Measurements from ENCODE around the gene CDK2. TPM values are rescaled to one million over a fixed set of nuclear protein-coding genes. Genes with fewer than 3 reads are reported as not detected.
A peak's percentile ranks its signal among the peaks of the same experiment; 100 is the strongest.
"Not testable (repeated sequence)": the region's sequence is repeated elsewhere in the genome, so short reads cannot be mapped to it uniquely, and the experiment has no call there.

Gene CDK2
- polyA plus RNA-seq: 10 to 100 TPM in 2 of 4 donors, 1 to 10 TPM in 2; 7.6 to 69.3 (median 15.3) TPM
- long read RNA-seq, donor 1, transcript CDK2-201 (7 exons, 2,296 nt): major isoform, 12 of 23 reads
- long read RNA-seq, donor 1, partial matches to known transcripts: 5 of 23 reads
- long read RNA-seq, donor 1, other reads (novel, unspliced or antisense): 0 of 23 reads
- long read RNA-seq, donor 2, partial matches to known transcripts: 0 of 3 reads
- long read RNA-seq, donor 2, other reads (novel, unspliced or antisense): 0 of 3 reads
- long read RNA-seq, donor 3, transcript CDK2-201 (7 exons, 2,296 nt): major isoform, 7 of 11 reads
- long read RNA-seq, donor 3, partial matches to known transcripts: 0 of 11 reads
- long read RNA-seq, donor 3, other reads (novel, unspliced or antisense): 0 of 11 reads
- long read RNA-seq, donor 4, partial matches to known transcripts: 0 of 1 reads
- long read RNA-seq, donor 4, other reads (novel, unspliced or antisense): 0 of 1 reads
- long read RNA-seq, donor 5, partial matches to known transcripts: 0 of 1 reads
- long read RNA-seq, donor 5, other reads (novel, unspliced or antisense): 0 of 1 reads
- long read RNA-seq, donor 6, partial matches to known transcripts: 5 of 9 reads
- long read RNA-seq, donor 6, other reads (novel, unspliced or antisense): 0 of 9 reads
- long read RNA-seq, donor 7: 0 reads
- long read RNA-seq, donor 8, partial matches to known transcripts: 0 of 1 reads
- long read RNA-seq, donor 8, other reads (novel, unspliced or antisense): 0 of 1 reads
- long read RNA-seq, donor 9, partial matches to known transcripts: 0 of 2 reads
- long read RNA-seq, donor 9, other reads (novel, unspliced or antisense): 0 of 2 reads
- long read RNA-seq, donor 10, transcript CDK2-201 (7 exons, 2,296 nt): major isoform, 10 of 15 reads
- long read RNA-seq, donor 10, partial matches to known transcripts: 0 of 15 reads
- long read RNA-seq, donor 10, other reads (novel, unspliced or antisense): 0 of 15 reads

DNA sequence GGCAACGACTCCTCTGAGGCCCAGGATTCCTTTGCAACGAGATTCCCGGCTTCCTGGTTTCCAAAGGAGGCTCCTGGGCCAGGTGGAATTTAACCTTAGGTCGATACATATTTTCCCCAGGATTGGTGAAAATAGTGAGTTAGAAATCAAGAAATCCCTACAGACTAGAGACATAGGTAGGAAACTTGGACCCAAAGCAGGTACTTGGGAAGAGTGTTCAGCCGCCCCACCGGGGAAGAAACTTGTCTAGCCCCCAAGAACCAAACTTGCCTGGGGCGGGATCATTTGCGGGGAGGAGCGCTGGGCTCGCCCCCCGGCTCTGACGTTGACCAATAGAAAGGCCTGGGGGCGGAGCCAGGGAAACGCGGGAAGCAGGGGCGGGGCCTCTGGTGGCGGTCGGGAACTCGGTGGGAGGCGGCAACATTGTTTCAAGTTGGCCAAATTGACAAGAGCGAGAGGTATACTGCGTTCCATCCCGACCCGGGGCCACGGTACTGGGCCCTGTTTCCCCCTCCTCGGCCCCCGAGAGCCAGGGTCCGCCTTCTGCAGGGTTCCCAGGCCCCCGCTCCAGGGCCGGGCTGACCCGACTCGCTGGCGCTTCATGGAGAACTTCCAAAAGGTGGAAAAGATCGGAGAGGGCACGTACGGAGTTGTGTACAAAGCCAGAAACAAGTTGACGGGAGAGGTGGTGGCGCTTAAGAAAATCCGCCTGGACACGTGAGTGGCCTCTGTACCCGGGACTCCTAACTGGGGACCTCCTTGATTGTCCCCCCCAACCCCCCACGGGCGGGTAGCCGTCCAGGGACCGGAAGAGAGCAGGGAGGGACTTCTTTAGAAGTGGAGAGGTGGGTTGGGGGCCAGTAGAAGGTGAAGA lies at the start of gene CDK2:
TSS of gene CDK2 (plus strand) at position 423 of the 874 bp plus-strand sequence. CDS start at position 602, 179 bp downstream.
- H3K27ac ChIP-seq (ENCODE audit: low read depth in 1 of 3, low read length in 2 of 3): peak within 1 kb of the TSS; percentile 58 to 83 (median 76)
- FAIRE-seq: no peak

DNA sequence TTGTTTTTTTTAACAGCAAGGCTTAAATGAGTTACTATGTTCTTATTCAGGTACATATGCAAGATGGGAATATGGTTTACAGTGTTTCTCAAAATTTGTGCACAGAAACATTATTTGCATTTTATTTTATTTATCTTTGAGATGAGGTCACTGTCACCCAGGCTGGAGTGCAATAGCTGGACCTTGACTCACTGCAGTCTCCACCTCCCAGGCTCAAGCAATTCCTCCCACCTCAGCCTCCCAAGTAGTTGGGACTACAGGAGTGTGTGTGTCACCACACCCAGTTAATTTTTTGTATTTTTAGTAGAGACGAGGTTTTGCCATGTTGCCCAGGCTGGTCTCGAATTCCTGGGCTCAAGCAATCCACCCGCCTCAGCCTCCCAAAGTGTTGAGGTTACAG lies 47.6 kb upstream of the CDK2 start:
- not testable (repeated sequence) for H3K4me3 ChIP-seq (ENCODE audit: low read depth in 1 of 3, low read length in 3 of 3); H3K4me1 ChIP-seq (ENCODE audit: control insufficient read depth in 3 of 3, insufficient read depth in 2 of 3, low read depth in 1 of 3, low read length in 2 of 3); H3K27me3 ChIP-seq (ENCODE audit: control insufficient read depth in 3 of 3, insufficient read depth in 3 of 3, low read length in 3 of 3); H3K27ac ChIP-seq (ENCODE audit: low read depth in 1 of 3, low read length in 2 of 3); H3K9me3 ChIP-seq (ENCODE audit: control insufficient read depth in 2 of 2, insufficient read depth in 1 of 2, low read depth in 1 of 2, low read length in 1 of 2); FAIRE-seq
- WGBS, 3 donors: 82 to 86% (median 84%) methylated on average over 3 of the region's 3 CpGs
- DNase-seq: peak in 1 of 2 donors; percentile 46
- peaks cover 0 to 26% (median 4%) of the 10 kb centered on the region in 3 donors for H3K36me3 ChIP-seq (ENCODE audit: control insufficient read depth in 3 of 3, insufficient read depth in 2 of 3, low read depth in 1 of 3, low read length in 3 of 3)

More for the DNA sequence above, at the start of gene CDK2:
- 1% methylated on average over 44 to 45 of the region's 45 CpGs for WGBS, 3 donors
- Histone ChIP-seq H3K4me1 (ENCODE audit: control insufficient read depth in 3 of 3, insufficient read depth in 2 of 3, low read depth in 1 of 3, low read length in 2 of 3) (peaks cover 0 to 23% (median 8%) of the 10 kb centered on the region in 3 donors), H3K36me3 (ENCODE audit: control insufficient read depth in 3 of 3, insufficient read depth in 2 of 3, low read depth in 1 of 3, low read length in 3 of 3) (peaks cover 0 to 16% (median 0%) of the 10 kb centered on the region in 3 donors), H3K4me3 (ENCODE audit: low read depth in 1 of 3, low read length in 3 of 3) (peak within 1 kb of the TSS; percentile 75 to 91 (median 78)), H3K9me3 (ENCODE audit: control insufficient read depth in 2 of 2, insufficient read depth in 1 of 2, low read depth in 1 of 2, low read length in 1 of 2) (no peaks in the 10 kb centered on the region), H3K27me3 (ENCODE audit: control insufficient read depth in 3 of 3, insufficient read depth in 3 of 3, low read length in 3 of 3) (no peaks in the 10 kb centered on the region)
- peak; percentile 92 to 96 for DNase-seq

DNA sequence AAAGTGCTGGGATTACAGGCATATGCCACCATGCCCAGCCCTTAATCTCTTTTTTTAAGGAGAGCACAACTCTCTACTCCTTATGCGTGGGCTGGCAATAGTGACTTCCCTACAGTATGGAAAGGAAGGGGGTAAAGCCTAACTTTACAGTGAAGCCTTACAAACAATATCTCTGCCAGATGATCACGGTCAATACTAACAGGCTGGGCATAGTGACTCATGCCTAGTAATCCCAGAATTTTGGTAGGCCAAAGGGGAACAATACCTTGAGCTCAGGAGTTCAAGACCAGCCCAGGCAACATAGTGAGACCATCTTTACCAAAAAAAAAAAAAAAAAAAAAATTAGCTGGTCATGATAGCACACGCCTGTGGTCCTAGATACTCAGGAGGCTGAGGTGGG lies 44.5 kb upstream of the CDK2 start:
- Histone ChIP-seq H3K27ac (ENCODE audit: low read depth in 1 of 3, low read length in 2 of 3) (no peak overlapping the region), H3K4me1 (ENCODE audit: control insufficient read depth in 3 of 3, insufficient read depth in 2 of 3, low read depth in 1 of 3, low read length in 2 of 3) (peaks cover 0 to 8% (median 3%) of the 10 kb centered on the region in 3 donors), H3K9me3 (ENCODE audit: control insufficient read depth in 2 of 2, insufficient read depth in 1 of 2, low read depth in 1 of 2, low read length in 1 of 2) (no peaks in the 10 kb centered on the region), H3K27me3 (ENCODE audit: control insufficient read depth in 3 of 3, insufficient read depth in 3 of 3, low read length in 3 of 3) (no peaks in the 10 kb centered on the region), H3K4me3 (ENCODE audit: low read depth in 1 of 3, low read length in 3 of 3) (no peak overlapping the region), H3K36me3 (ENCODE audit: control insufficient read depth in 3 of 3, insufficient read depth in 2 of 3, low read depth in 1 of 3, low read length in 3 of 3) (peaks cover 0 to 17% (median 1%) of the 10 kb centered on the region in 3 donors)
- no peak for DNase-seq
- FAIRE-seq: no peak
- 89 to 94% (median 91%) methylated on average over 3 of the region's 3 CpGs for WGBS, 3 donors

DNA sequence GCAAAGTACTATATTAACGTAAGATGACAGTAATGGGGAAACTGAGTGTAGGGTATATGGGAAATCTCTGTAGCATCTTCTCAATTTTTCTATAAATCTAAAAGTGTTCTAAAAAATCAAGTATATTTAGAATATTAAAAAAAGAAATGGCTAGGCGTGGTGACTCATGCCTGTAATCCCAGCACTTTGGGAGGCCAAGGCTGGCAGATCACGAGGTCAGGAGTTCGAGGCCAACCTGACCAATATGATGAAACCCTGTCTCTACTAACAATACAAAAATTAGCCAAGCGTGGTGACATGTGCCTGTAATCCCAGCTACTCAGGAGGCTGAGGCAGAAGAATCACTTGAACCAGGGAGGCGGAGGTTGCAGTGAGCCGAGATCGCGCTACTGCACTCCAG lies 43.0 kb upstream of the CDK2 start:
- not testable (repeated sequence) for H3K27ac ChIP-seq (ENCODE audit: low read depth in 1 of 3, low read length in 2 of 3); FAIRE-seq; H3K27me3 ChIP-seq (ENCODE audit: control insufficient read depth in 3 of 3, insufficient read depth in 3 of 3, low read length in 3 of 3); DNase-seq; H3K4me3 ChIP-seq (ENCODE audit: low read depth in 1 of 3, low read length in 3 of 3); H3K9me3 ChIP-seq (ENCODE audit: control insufficient read depth in 2 of 2, insufficient read depth in 1 of 2, low read depth in 1 of 2, low read length in 1 of 2)
- 95 to 98% (median 97%) methylated on average over 9 of the region's 9 CpGs for WGBS, 3 donors
- peaks cover 0 to 15% (median 3%) of the 10 kb centered on the region in 3 donors for H3K4me1 ChIP-seq (ENCODE audit: control insufficient read depth in 3 of 3, insufficient read depth in 2 of 3, low read depth in 1 of 3, low read length in 2 of 3)
- peaks cover 0 to 14% (median 1%) of the 10 kb centered on the region in 3 donors for H3K36me3 ChIP-seq (ENCODE audit: control insufficient read depth in 3 of 3, insufficient read depth in 2 of 3, low read depth in 1 of 3, low read length in 3 of 3)

DNA sequence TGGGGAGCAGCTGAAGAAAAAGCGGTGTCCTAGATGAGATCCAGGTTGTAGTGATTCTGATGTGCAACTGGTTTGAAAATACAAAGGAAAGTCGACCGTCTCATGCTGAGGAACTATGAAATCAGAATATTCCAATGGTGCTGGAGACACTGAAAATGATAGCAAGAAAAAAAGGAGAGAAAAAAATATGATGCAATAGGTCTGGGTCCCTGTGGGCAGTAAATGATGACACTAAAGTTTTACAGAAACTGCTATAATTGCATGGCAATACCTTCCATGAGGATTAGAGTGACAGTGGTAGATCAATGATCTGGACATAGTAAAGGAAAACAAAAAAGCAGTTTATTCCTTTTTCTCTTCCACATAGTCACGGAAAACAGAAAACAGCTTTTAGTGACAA lies 41.3 kb upstream of the CDK2 start:
- FAIRE-seq: no peak
- Histone ChIP-seq H3K36me3 (ENCODE audit: control insufficient read depth in 3 of 3, insufficient read depth in 2 of 3, low read depth in 1 of 3, low read length in 3 of 3) (peaks cover 0 to 5% (median 1%) of the 10 kb centered on the region in 3 donors), H3K9me3 (ENCODE audit: control insufficient read depth in 2 of 2, insufficient read depth in 1 of 2, low read depth in 1 of 2, low read length in 1 of 2) (no peaks in the 10 kb centered on the region), H3K4me1 (ENCODE audit: control insufficient read depth in 3 of 3, insufficient read depth in 2 of 3, low read depth in 1 of 3, low read length in 2 of 3) (peaks cover 3 to 28% (median 4%) of the 10 kb centered on the region in 3 donors), H3K27ac (ENCODE audit: low read depth in 1 of 3, low read length in 2 of 3) (no peak overlapping the region), H3K27me3 (ENCODE audit: control insufficient read depth in 3 of 3, insufficient read depth in 3 of 3, low read length in 3 of 3) (no peaks in the 10 kb centered on the region), H3K4me3 (ENCODE audit: low read depth in 1 of 3, low read length in 3 of 3) (no peak overlapping the region)
- WGBS, 3 donors: 84 to 88% (median 86%) methylated on average over 4 of the region's 4 CpGs
- DNase-seq: no peak

DNA sequence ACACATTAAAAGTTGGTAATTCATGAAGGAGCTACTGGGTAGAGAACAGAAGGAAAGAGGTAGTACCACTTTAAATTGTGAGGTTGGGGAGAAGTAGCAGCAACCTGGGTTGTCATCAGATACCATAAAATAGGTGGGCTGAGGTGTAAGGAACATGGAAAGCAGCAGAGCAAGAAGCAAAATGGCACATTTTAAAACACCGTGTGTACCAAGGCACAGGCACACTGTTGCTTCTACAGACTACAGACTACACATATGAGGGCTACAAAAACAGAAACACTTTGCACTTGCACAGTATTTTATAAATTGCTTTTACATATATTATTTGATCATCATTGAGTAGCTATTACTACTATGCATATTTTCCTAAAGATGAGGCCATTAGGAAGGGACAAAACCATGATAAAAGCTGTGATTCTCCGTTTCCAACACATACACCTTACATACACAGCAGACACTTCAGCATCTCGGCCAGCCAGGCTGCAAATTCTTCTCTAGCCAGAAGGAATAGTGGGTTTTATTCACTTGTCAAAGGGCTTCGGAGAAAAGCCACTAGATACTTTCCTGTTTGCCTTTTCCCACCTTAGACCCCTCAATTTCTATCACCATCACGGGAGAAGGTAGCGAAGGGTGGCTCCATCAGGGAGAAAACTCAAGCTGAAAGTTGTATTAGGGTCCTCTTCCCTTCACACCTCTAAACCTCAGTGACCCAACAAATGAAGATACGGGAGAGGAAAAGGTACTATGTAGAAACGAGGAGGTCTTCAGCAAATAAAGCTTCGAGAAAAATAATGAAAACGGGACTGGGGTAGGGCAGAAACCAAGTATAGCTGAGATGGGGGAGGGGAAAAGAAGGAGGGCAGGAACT lies 40.5 kb upstream of the CDK2 start:
- H3K4me1 ChIP-seq (ENCODE audit: control insufficient read depth in 3 of 3, insufficient read depth in 2 of 3, low read depth in 1 of 3, low read length in 2 of 3): peaks cover 4 to 35% (median 6%) of the 10 kb centered on the region in 3 donors
- no peaks in the 10 kb centered on the region for H3K9me3 ChIP-seq (ENCODE audit: control insufficient read depth in 2 of 2, insufficient read depth in 1 of 2, low read depth in 1 of 2, low read length in 1 of 2)
- H3K27ac ChIP-seq (ENCODE audit: low read depth in 1 of 3, low read length in 2 of 3): peak overlapping the region; percentile 94 to 99 (median 96)
- WGBS, 3 donors: 7 to 11% (median 7%) methylated on average over 10 of the region's 10 CpGs
- peak overlapping the region; percentile 88 to 91 (median 89) for H3K4me3 ChIP-seq (ENCODE audit: low read depth in 1 of 3, low read length in 3 of 3)
- H3K27me3 ChIP-seq (ENCODE audit: control insufficient read depth in 3 of 3, insufficient read depth in 3 of 3, low read length in 3 of 3): no peaks in the 10 kb centered on the region
- H3K36me3 ChIP-seq (ENCODE audit: control insufficient read depth in 3 of 3, insufficient read depth in 2 of 3, low read depth in 1 of 3, low read length in 3 of 3): peaks cover 0 to 5% (median 1%) of the 10 kb centered on the region in 3 donors
- FAIRE-seq (no peak), DNase-seq (no peak)

Data from small intestine (tissue), 16 donors.